ENCODE measurements around the gene NBPF3. TPM values are rescaled to one million over a fixed set of nuclear protein-coding genes. Genes with fewer than 3 reads are reported as not detected.
"Not testable (repeated sequence)": the region's sequence is repeated elsewhere in the genome, so short reads cannot be mapped to it uniquely, and the experiment has no call there.

Gene NBPF3
- total RNA-seq, 1 experiment from 2014 or later: 16.1 TPM

DNA sequence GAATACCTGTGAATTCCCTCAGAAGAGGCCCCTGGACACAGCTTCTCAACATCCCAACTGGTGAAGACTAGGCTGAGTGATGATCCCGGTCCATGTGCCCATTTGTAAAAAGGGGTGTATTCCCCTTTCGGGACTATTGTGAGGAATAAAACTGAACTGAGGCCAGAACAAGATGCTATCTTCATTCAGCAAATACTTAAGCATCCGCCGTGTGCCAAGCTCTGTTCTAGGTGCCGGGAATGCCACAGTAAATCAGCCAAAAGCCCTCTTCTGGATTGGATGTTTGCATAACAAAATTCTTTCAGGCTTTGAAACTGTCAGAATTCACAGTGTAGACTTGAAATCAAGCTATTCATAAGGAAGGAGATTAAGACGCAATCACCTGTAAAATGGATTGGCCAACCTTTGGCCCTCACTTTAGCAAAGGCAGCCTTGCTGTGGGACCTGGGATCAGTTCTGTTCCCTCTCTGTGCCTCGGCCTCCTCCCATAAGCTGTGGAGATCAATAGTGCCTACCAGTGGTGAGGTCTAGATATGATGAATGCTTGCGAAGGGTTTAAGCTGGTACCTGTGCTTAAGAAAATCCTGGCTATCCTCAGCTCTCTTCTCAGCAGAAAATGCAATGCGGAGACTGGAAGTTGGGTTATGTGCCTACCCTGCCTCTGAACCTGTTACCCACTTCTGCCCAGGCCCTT lies 71.1 kb downstream of the NBPF3 start:
- in situ Hi-C loops (cut with HindIII; ENCODE audit: low sequenced_read_pairs): no loop called here
- peak; percentile 11 for DNase-seq (ENCODE audit: low spot score)

- peak; percentile 10 for DNase-seq (ENCODE audit: low spot score)
- in situ Hi-C loops (cut with HindIII; ENCODE audit: low sequenced_read_pairs): no loop called here
Measured at GRCh38 chr1:21511579-21512522, 71.9 kb downstream of the NBPF3 start.

- DNase-seq (ENCODE audit: low spot score): no peak
- in situ Hi-C loops (cut with HindIII; ENCODE audit: low sequenced_read_pairs): no loop called here
Measured at GRCh38 chr1:21514245-21514644, 74.3 kb downstream of the NBPF3 start.

GRCh38 chr1:21517161-21517589 lies 77.2 kb downstream of the NBPF3 start:
- no peak for DNase-seq (ENCODE audit: low spot score)
- in situ Hi-C loops (cut with HindIII; ENCODE audit: low sequenced_read_pairs): no loop called here

GRCh38 chr1:21517660-21518480 lies 77.9 kb downstream of the NBPF3 start:
- DNase-seq (ENCODE audit: low spot score): no peak
- in situ Hi-C loops (cut with HindIII; ENCODE audit: low sequenced_read_pairs): no loop called here

- in situ Hi-C loops (cut with HindIII; ENCODE audit: low sequenced_read_pairs): no loop called here
- DNase-seq (ENCODE audit: low spot score): no peak
Measured at GRCh38 chr1:21518774-21519455, 79.0 kb downstream of the NBPF3 start.

DNA sequence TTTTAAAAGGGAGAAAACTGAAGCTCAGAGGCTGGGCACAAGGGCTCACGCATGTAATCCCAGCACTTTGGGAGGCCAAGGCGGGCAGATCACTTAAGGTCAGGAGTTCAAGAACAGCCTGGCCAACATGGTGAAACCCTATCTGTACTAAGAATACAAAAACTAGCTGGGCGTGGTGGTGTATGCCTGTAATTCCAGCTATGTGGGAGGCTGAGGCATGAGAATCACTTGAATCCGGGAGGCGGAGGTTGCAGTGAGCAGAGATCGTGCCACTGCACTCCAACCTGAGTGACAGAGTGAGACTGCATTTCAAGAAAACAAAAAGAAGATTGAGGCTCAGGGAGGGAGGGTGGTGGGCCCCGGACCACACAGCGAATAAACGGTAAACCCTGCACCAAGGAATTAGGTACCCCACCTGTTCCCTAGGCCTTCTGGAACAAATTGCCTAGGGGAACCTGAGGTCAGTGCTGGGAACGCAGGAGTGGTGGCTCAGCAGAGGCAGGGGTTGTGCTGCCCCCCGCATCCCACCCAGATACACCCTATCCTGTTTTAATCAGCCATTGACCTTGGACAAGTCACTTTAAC lies 79.6 kb downstream of the NBPF3 start:
- in situ Hi-C loops (cut with HindIII; ENCODE audit: low sequenced_read_pairs); DNase-seq (ENCODE audit: low spot score): not testable (repeated sequence)

- in situ Hi-C loops (cut with HindIII; ENCODE audit: low sequenced_read_pairs): no loop called here
- DNase-seq (ENCODE audit: low spot score): no peak
Measured at GRCh38 chr1:21520899-21521716, 81.2 kb downstream of the NBPF3 start.

DNA sequence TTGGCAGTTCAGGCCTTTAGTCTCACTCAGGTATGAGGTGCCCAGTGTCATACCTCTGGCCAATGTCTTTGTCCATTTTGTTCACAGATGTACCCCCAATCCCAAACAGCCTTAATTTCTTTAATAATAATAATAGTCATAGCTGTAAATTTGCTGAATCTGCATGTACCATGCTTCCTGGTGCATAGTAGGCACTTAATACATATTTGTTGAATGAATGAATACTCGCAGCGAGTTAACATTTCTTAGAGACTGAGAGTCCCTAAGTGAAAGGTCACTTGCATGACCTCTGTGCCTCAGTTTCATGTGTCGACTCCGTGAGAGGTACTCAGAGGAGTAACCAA lies 81.8 kb downstream of the NBPF3 start:
- in situ Hi-C loops (cut with HindIII; ENCODE audit: low sequenced_read_pairs): no loop called here
- DNase-seq (ENCODE audit: low spot score): no peak

DNA sequence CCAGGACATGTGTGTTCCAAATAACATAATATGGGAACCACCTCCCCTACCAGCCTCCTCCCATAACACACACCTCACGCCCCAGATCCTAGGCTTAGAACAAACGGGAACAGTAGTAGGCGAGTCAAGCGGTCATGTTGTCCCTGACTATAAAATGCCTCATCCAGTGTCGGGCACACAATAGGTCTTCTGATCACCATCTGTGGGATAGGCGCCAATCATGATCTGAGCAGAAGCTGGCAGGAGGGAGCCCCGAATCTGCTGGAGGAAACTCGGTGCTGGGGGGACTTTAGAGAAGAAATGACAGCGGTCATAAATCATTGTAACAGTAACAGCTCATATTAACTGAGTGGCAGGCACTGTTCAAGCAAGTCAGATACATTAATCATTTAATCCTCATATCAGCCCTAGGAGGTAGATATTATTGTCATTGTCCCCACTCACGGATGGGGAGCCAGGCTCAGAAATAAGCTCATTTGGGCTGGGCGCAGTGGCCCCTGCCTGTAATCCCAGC lies 82.6 kb downstream of the NBPF3 start:
- DNase-seq (ENCODE audit: low spot score): no peak

GRCh38 chr1:21523297-21523813 lies 83.4 kb downstream of the NBPF3 start:
- DNase-seq (ENCODE audit: low spot score): no peak
- in situ Hi-C loops (cut with HindIII; ENCODE audit: low sequenced_read_pairs): no loop called here

More for the DNA sequence above, 82.6 kb downstream of the NBPF3 start:
- in situ Hi-C loops (cut with HindIII; ENCODE audit: low sequenced_read_pairs): no loop called here

GRCh38 chr1:21524220-21524619 lies 84.3 kb downstream of the NBPF3 start:
- DNase-seq (ENCODE audit: low spot score): no peak
- in situ Hi-C loops (cut with HindIII; ENCODE audit: low sequenced_read_pairs): no loop called here

GRCh38 chr1:21524686-21525339 lies 84.9 kb downstream of the NBPF3 start:
- DNase-seq (ENCODE audit: low spot score): peak; percentile 49
- in situ Hi-C loops (cut with HindIII; ENCODE audit: low sequenced_read_pairs): no loop called here

DNA sequence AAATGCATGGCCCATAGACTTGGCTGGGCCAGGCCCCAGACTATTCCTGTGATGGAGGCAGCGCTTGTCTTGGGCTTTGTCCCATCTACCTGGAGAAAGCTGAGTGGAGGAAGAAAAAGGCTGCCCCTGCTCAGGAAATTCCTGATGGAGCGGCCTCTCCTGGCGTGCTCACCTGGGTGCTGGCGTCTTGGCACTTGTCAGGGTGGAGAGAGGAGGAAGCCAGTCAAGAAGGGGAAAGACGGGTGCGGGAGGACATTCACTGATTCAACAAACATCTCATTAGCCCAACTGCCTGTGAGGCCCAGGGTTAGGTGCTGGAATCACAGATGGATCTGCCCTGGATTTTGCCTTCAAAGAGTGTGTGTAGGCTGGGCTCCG lies 85.4 kb downstream of the NBPF3 start:
- in situ Hi-C loops (cut with HindIII; ENCODE audit: low sequenced_read_pairs): no loop called here
- DNase-seq (ENCODE audit: low spot score): no peak

DNA sequence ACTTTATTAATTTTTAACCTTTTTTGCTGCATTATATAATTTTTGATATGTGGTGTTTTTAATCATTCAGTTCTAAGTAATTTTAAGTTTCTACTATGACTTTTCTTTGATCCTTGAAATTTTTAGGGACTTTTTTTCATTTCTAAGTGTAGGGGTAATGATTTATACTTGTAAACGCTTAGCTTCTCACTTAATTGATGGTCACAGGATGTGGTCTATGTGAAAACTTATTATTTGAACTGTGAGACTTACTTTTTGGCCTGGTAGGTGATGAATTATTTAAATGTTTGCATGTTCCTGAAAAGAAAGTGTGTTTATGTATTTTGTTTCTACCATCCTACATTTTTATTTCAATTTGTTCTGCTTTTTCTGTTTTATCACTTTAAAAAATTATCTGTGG lies 86.5 kb downstream of the NBPF3 start:
- DNase-seq (ENCODE audit: low spot score): no peak
- in situ Hi-C loops (cut with HindIII; ENCODE audit: low sequenced_read_pairs): no loop called here

GRCh38 chr1:21530368-21531016 lies 90.6 kb downstream of the NBPF3 start:
- DNase-seq (ENCODE audit: low spot score): no peak
- in situ Hi-C loops (cut with HindIII; ENCODE audit: low sequenced_read_pairs): no loop called here

- DNase-seq (ENCODE audit: low spot score): no peak
- in situ Hi-C loops (cut with HindIII; ENCODE audit: low sequenced_read_pairs): no loop called here
Measured at GRCh38 chr1:21531241-21531640, 91.3 kb downstream of the NBPF3 start.

Data from G401 (cell line).